Spleen (tissue), 11 donors: ENCODE data around the gene DEFB123. TPM values are rescaled to one million over a fixed set of nuclear protein-coding genes. Genes with fewer than 3 reads are reported as not detected.

Experiments
- DNase-seq: peaks from one replicate; pipeline ENCODE4 v3.0.0-alpha.2; 2020
- H3K27ac ChIP-seq, 8 donors: fragments of 200-600 bp; sonication (generic) in 7 of 8; 1 replicate in 4 of 8; 2 replicates in 4 of 8; pipeline versions ENCODE4 v1.5.0 to v1.8.0; 2016 to 2021; ENCODE audit warnings: inconsistent platforms in 4 of 8, mild to moderate bottlenecking in 4 of 8, moderate library complexity in 1 of 8
- H3K27me3 ChIP-seq, 7 donors: fragments of 200-600 bp; sonication (generic) in 6 of 7; replicated peaks in 1 of 7; 1 replicate in 4 of 7; 2 replicates in 3 of 7; pipeline versions ENCODE4 v1.5.0 to v1.8.0; 2016 to 2021; ENCODE audit warnings: inconsistent platforms in 3 of 7, mild to moderate bottlenecking in 1 of 7
- H3K36me3 ChIP-seq, 6 donors: fragments of 200-600 bp; sonication (generic) in 5 of 6; 1 replicate in 4 of 6; 2 replicates in 2 of 6; pipeline versions ENCODE4 v1.5.0 to v1.8.0; 2016 to 2021; ENCODE audit warnings: inconsistent platforms in 2 of 6
- H3K4me1 ChIP-seq, 6 donors: fragments of 200-600 bp; sonication (generic) in 5 of 6; 1 replicate in 3 of 6; 2 replicates in 3 of 6; pipeline versions ENCODE4 v1.5.0 to v1.8.0; 2016 to 2021; ENCODE audit warnings: inconsistent platforms in 3 of 6
- H3K4me3 ChIP-seq, 8 donors: fragments of 200-600 bp; sonication (generic) in 7 of 8; 1 replicate in 4 of 8; 2 replicates in 4 of 8; pipeline versions ENCODE4 v1.5.0 to v1.8.0; 2016 to 2021; ENCODE audit warnings: inconsistent platforms in 4 of 8, mild to moderate bottlenecking in 4 of 8, moderate library complexity in 2 of 8
- H3K9me3 ChIP-seq, 8 donors: fragments of 200-600 bp; sonication (generic) in 7 of 8; 1 replicate in 4 of 8; 2 replicates in 4 of 8; pipeline versions ENCODE4 v1.5.0 to v1.8.0; 2016 to 2021; ENCODE audit warnings: inconsistent platforms in 4 of 8
- CTCF ChIP-seq, 11 experiments: fragments of 200-600 bp in 7 of 11; fragments of 450-650 bp in 4 of 11; sonication (generic) in 4 of 11; IDR thresholded peaks in 8 of 11; conservative IDR thresholded peaks in 3 of 11; 1 replicate in 7 of 11; 2 replicates in 4 of 11; pipeline versions ENCODE4 v1.4.0 to v1.8.0; 2016 to 2021; ENCODE audit warnings: antibody characterized with exemption in 11 of 11, inconsistent platforms in 4 of 11, mild to moderate bottlenecking in 1 of 11
- POLR2A ChIP-seq, 3 donors: fragments of 450-650 bp; IDR thresholded peaks; one replicate each; pipeline ENCODE4 v1.5.1; 2017; ENCODE audit warnings: antibody characterized with exemption in 3 of 3, mild to moderate bottlenecking in 1 of 3
- POLR2AphosphoS5 ChIP-seq, 3 donors: sonication (generic); formaldehyde crosslinking; IDR thresholded peaks; one replicate each; pipeline ENCODE4 v1.5.1; 2017; ENCODE audit warnings: antibody characterized with exemption in 3 of 3
- WGBS, 5 donors: extraction: QIAGEN DNeasy Blood & Tissue Kit in 3 of 5; methylation state at CpG; one replicate each; pipeline versions ENCODE4 v1.1.5 to v1.1.7; 2013 to 2018; 5-methylcytosine and 5-hydroxymethylcytosine counted together
- intact Hi-C: fragments of 100-400 bp; cut with DNase I; formaldehyde crosslinking; loops from one replicate; pipeline ENCODE4 v1.15.0; 2023; ENCODE audit warnings: low total_unique reads
- polyA plus RNA-seq, 3 donors: library from polyadenylated mRNA; stranded (reverse); fragments of 200-250 nt; gene quantifications; one replicate each; pipeline ENCODE4 v1.2.1, GENCODE V29; 2013
- total RNA-seq, 7 donors: library from RNA; depleted of rRNA in 3 of 7; stranded (reverse); fragments of >200 nt in 3 of 7; fragmentation: NEBNext Ultra II Directional in 4 of 7; extraction: Animal tissue kit (Norgen Biotek cat#: 25700) in 4 of 7; gene quantifications; one replicate each; pipeline versions ENCODE4 v1.1.0 to v1.2.1, GENCODE V29; 2016 to 2021
- donor health status: healthy with polysubstance abuse.
- donor health status: DM: no; HTN: no; CAD: no; lungs with moderate emphysema.
- donor health status: DM: no; HTN: no; CAD: no.
- donor health status: Bipolar disorder and iron deficiency.
- donor health status: healthy.
- donor health status: DM: no; HTN: no; CAD: no.
- donor health status: DM: yes; HTN: yes; CAD: no.

The DEFB123 gene
- total and polyA plus RNA-seq, 10 donors = not detected

GRCh38 chr20:31472395-31473330, 32.2 kb downstream of the DEFB123 start:
- TF ChIP-seq POLR2A (IDR thresholded peaks at IDR 0.05) (no peak), POLR2AphosphoS5 (IDR thresholded peaks at IDR 0.05) (no peak), CTCF (IDR thresholded peaks at IDR 0.05 in 8 of 11, conservative IDR thresholded peaks at IDR 0.05 in 3 of 11) (no peak)
- Histone ChIP-seq H3K4me3 (no peak overlapping the region), H3K27me3 (peaks cover 0 to 38% (median 16%) of the 10 kb centered on the region in 7 donors), H3K4me1 (peaks cover 5 to 23% (median 15%) of the 10 kb centered on the region in 6 donors), H3K9me3 (no peaks in the 10 kb centered on the region), H3K36me3 (no peaks in the 10 kb centered on the region), H3K27ac (no peak overlapping the region)
- 63 to 80% (median 68%) methylated on average over 7 to 8 of the region's 8 CpGs for WGBS, 5 donors
- DNase-seq = no peak
- intact Hi-C loops = no loop called here

- 82 to 87% (median 85%) methylated on average over 5 of the region's 5 CpGs for WGBS, 5 donors
Observed at GRCh38 chr20:31473331-31474096, 33.1 kb downstream of the DEFB123 start.

GRCh38 chr20:31474097-31474436, 33.6 kb downstream of the DEFB123 start:
- WGBS, 5 donors = 38 to 83% (median 63%) methylated on average over 2 of the region's 2 CpGs
- TF ChIP-seq CTCF (IDR thresholded peaks at IDR 0.05 in 8 of 11, conservative IDR thresholded peaks at IDR 0.05 in 3 of 11) = no peak
- TF ChIP-seq POLR2AphosphoS5 (IDR thresholded peaks at IDR 0.05) = no peak
- Histone ChIP-seq H3K36me3 (no peaks in the 10 kb centered on the region), H3K27ac (no peak overlapping the region), H3K4me3 (no peak overlapping the region), H3K27me3 (peaks cover 0 to 42% (median 16%) of the 10 kb centered on the region in 7 donors), H3K4me1 (peaks cover 5 to 23% (median 15%) of the 10 kb centered on the region in 6 donors), H3K9me3 (no peaks in the 10 kb centered on the region)
- intact Hi-C loops = no loop called here
- no peak for DNase-seq

More at GRCh38 chr20:31473331-31474096, 33.1 kb downstream of the DEFB123 start:
- TF ChIP-seq POLR2A (IDR thresholded peaks at IDR 0.05) = no peak
- TF ChIP-seq POLR2AphosphoS5 (IDR thresholded peaks at IDR 0.05) = no peak
- TF ChIP-seq CTCF (IDR thresholded peaks at IDR 0.05 in 8 of 11, conservative IDR thresholded peaks at IDR 0.05 in 3 of 11) = no peak
- intact Hi-C loops = no loop called here
- DNase-seq = no peak
- Histone ChIP-seq H3K36me3 (no peaks in the 10 kb centered on the region), H3K27me3 (peaks cover 0 to 39% (median 16%) of the 10 kb centered on the region in 7 donors), H3K4me1 (peaks cover 5 to 23% (median 15%) of the 10 kb centered on the region in 6 donors), H3K9me3 (no peaks in the 10 kb centered on the region), H3K4me3 (no peak overlapping the region), H3K27ac (no peak overlapping the region)
